SKM-1 (cell line): Measurements from ENCODE around the gene SCG5.
"Not testable (repeated sequence)": the region's sequence is repeated elsewhere in the genome, so short reads cannot be mapped to it uniquely, and the experiment has no call there.

Experiments
- DNase-seq: peaks from one replicate; lab custom pipeline; 2025; ENCODE audit not compliant: unreplicated experiment; lab: John Stamatoyannopoulos, UW

Gene SCG5

GRCh38 chr15:32641517-32642059 is at the start of gene SCG5:
TSS of gene SCG5 (plus strand) at chr15:32641710. CDS start at chr15:32643593, 1,883 bp downstream.
- DNase-seq: no peak

- not testable (repeated sequence) for DNase-seq
These were observed 48.4 kb upstream of the SCG5 start, which contains the start of gene GOLGA8N for GRCh38 chr15:32593151-32593550. TSS of gene GOLGA8N (plus strand) at chr15:32593456.

- DNase-seq: not testable (repeated sequence)
These were observed 32.0 kb upstream of the SCG5 start for GRCh38 chr15:32609518-32609917.

GRCh38 chr15:32610719-32611118 is 30.8 kb upstream of the SCG5 start:
- DNase-seq: not testable (repeated sequence)

GRCh38 chr15:32614712-32615050 is 26.8 kb upstream of the SCG5 start:
- not testable (repeated sequence) for DNase-seq

- not testable (repeated sequence) for DNase-seq
These were observed 26.2 kb upstream of the SCG5 start, which contains the start of gene ARHGAP11A for GRCh38 chr15:32615051-32615870. TSS of gene ARHGAP11A (plus strand) at chr15:32615504. CDS start at chr15:32616212, 708 bp downstream.

- DNase-seq: not testable (repeated sequence)
These were observed 25.6 kb upstream of the SCG5 start for GRCh38 chr15:32615871-32616426.

GRCh38 chr15:32636410-32636809 is 5.1 kb upstream of the SCG5 start:
- DNase-seq: no peak

- no peak for DNase-seq
These were observed 4.5 kb upstream of the SCG5 start for GRCh38 chr15:32636908-32637567.

- no peak for DNase-seq
These were observed 3.8 kb upstream of the SCG5 start for GRCh38 chr15:32637704-32638103.

- DNase-seq: no peak
These were observed 1.3 kb downstream of the SCG5 start for GRCh38 chr15:32642667-32643435.

GRCh38 chr15:32643907-32644445 is 2.5 kb downstream of the SCG5 start:
- DNase-seq: no peak

- DNase-seq: no peak
These were observed 4.8 kb downstream of the SCG5 start for GRCh38 chr15:32646291-32646690.

GRCh38 chr15:32649342-32649741 is 7.8 kb downstream of the SCG5 start:
- no peak for DNase-seq

GRCh38 chr15:32651229-32651837 is 9.8 kb downstream of the SCG5 start:
- peak; percentile 46 for DNase-seq

- no peak for DNase-seq
These were observed 10.7 kb downstream of the SCG5 start for GRCh38 chr15:32652178-32652577.

GRCh38 chr15:32656091-32656490 is 14.6 kb downstream of the SCG5 start:
- DNase-seq: no peak

GRCh38 chr15:32656496-32656895 is 15.0 kb downstream of the SCG5 start:
- no peak for DNase-seq

GRCh38 chr15:32657198-32657883 is 15.8 kb downstream of the SCG5 start:
- DNase-seq: no peak

GRCh38 chr15:32657941-32658340 is 16.4 kb downstream of the SCG5 start:
- no peak for DNase-seq
